NOMO-1 (cell line): ENCODE measurements around the gene GRIN2A.

ENCODE experiments used
- DNase-seq, 2 experiments: peaks; one replicate each; lab custom pipeline; 2025; ENCODE audit not compliant: unreplicated experiment in 2 of 2; lab: John Stamatoyannopoulos, UW

The GRIN2A gene

DNA sequence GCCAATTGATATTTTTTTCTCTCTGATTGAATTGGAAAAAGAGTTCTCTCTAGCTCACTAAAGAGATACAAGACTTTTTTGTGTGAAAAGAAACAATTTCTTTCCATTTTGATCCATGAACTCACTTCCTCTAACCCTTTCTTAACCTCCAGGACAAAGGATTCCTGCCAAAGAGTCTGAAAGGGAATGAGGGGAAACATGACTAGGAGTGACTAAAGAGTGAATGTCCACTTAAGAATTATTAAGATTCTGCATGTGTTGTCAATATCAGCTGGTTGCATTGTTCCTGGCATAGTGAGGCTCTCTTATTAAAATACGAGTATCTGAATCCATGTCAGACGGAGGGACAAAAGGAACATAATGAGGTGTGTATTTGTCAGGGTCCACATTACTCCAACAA is 344.7 kb downstream of the GRIN2A start:
- no peak for DNase-seq

DNA sequence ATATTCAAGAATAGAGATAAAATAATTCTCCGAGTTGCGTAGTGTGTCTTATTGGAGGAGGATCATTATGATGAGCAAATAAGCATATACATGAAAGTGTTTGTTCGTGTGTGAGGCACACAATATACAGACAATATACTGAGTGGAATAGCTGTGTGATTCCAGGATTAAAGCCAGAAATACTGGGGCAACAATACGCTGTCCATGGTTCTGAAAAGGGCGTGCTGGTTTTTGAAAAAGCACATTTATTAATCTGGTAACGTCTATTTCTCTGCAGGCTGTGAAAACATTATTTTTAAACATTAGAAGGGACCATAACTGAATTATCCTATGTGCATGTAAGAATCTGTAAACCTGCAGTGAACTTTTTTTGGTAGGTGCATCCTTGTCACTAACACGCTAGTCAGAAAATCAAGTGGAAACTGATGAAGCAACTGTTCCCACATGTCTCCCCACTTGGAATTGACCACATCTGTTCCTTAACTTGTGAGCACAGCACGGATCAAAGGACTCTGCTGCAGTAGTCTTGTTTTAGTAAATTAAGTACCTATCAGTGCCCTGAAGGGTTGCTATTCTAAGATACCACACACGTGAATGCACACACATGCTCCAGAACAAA is 346.0 kb downstream of the GRIN2A start:
- DNase-seq, result no peak

DNA sequence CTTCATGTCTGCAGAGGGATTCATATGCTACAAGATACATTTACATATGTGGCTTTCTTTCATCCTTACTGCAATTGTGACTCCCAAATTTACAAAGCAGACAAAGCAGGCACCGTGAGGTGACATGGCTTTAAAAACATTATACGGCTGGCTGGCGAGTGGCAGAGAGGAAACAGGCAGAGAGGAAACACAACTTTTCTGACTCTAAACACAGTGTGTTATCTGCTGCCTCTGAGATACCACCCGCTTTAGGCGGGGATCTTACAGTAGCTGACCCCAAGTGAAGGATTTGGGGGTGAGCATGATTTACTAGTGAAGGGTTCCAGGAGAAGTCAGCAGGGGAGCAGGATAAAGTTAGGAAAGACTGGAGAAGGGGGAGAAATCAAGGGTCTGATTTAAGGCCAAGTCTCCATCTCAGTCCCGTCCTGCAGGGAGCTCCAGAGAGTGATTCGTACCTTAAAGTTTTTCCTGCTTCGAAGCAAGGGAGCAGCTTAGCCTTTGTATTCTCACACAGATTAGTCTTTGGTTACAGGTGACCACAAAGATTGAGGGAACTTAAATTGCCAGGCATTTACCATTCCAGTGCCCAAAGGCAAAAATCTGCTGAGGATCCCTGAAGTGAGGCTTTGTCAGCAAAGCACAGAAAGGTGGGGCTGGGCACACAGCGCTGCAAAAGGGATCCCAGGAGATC is 355.0 kb downstream of the GRIN2A start:
- no peak for DNase-seq

DNA sequence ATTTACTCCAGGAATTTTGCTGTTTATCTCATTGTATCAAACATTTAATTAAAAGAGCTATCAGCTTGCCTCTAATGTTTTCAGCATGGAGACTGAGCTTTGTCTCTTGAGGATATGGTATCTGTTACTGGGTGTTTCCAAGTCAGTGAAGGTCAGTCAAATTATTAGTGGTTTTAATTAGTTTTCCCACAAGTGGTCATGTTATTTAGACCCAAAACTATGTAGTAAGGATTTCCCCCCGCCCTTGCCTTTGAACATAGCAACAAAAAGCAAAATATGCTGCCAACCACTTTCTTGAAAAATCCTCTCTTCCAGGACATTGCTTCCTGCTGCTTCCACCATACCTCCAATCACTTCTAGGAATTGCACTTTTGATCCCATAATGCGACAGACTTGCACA is 355.6 kb downstream of the GRIN2A start:
- DNase-seq, result no peak

DNA sequence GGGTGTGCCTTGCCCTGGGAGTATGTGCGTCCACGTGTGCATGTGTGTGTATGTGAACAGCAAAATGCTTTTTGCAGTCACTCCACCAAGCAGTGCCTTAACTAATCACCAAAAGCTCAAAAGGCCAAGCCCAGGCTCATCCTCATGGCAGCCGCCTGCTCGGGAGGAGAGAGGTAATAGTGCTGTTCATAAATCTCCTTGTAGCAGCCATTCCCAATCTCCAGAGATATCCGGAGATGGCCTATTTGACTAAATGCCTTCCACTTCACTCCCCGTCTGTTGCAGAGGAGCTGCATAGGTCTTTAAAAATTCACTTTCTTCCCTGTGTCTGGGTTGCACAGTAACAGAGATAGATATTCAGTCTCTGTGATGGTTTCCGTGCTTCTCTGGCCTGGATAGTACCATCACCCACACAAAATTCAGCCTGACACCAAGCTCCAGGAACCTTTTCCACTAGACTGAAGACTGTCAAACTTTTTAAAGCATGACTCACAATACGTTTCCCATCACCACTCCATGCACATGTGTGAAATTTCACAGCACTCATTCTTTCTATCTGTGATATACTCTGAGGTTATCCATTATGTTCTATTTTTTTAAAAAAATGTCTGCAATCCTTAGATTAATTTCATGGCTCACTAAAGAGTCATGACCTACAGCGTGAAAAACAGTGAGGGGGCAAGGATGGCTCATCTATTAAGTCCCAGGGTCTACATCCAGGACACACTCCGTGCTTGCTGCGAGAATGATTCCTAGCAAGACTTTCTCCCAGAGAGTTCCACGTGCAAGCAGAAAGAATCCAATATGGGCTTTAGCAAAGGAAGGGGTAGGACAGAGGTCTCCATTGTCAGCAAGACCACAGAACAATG is 357.8 kb downstream of the GRIN2A start:
- no peak for DNase-seq

DNA sequence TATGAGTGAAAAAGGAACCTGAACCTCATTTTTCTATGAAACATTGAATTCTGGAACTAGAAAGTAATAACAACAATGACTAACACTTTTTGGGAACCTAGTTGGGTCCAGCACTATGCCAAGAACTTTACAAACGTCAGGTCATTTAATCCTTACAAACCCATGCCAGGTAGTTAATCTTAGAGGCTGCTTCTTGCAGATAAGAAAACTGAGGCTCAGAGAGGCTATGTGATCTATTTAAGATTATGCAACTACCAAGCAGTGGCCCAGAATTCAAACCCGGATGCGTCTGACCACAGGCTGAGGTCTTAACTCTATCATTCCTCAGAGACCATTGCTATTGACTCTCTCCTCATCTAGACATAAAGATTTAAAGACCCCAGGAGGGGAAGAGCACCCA is 358.7 kb downstream of the GRIN2A start:
- no peak for DNase-seq

DNA sequence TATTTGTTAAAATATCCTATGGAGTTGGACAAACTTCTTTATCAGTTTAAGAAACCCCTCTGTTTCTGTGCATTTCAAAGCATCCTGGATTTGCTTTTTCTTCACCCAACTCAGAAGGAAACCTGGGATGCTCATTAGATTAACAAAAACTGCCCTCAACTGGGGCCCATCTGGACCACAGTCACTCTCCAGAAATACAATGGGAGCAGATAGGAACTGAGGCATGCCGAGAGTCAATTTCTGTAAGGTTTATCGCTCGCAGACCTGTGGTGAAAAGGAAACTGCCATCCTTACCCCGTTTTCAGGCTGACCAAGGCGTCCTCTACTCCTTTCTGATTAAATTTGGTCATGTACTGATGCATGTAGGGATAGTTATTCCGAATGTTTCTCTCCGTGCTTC is 360.3 kb downstream of the GRIN2A start:
- DNase-seq, result no peak

DNA sequence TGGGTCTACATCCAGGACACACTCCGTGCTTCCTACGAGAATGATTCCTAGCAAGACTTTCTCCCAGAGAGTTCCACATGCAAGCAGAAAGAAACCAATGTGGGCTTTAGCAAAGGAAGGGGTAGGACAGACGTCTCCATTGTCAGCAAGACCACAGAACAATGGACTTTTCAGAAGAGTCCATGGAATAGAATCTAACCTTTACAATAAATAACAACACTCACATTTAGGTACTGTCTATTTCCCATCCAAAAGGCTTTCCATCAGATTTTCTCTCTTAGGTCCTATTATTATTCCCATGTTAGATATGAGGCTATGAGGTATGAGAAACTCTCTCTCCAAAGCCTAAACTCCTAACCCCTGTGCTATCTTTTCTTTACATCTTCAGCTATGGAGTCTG is 360.9 kb downstream of the GRIN2A start:
- DNase-seq, result no peak

DNA sequence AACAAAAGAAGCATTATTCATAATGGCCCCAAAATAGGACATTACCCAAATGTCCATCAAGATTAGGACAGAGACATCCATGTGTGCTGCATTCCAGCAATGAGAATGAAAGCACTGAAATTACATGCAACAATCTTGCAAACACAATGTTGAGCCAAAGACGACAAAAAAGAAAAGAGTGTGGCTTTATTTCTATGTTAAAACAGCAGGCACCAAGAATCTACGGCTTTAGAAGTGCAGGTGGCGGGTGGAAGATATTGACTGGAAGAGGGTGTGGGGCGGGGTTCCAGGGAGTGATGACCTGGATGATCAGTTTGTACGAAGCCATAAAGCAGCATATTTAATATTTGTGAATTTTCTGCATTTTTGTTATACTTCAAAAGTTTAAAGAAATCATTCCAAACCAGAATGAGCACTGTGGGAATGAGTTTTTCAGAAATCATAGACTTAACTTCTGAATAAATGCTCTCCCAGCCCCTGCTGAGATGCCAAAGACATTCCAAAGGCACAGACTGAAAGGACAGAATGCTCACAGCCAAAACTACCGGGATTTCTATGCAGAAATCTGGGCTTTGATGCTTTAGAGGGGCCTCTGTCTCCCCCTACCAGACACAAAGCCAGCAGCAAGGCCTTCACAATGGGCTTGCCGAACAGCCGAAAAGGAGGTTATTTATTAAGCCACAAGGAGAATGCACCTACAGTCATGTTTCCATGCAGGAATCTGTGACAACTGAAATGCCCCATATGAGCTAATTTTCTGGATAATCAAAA is 361.6 kb downstream of the GRIN2A start:
- DNase-seq, result no peak

DNA sequence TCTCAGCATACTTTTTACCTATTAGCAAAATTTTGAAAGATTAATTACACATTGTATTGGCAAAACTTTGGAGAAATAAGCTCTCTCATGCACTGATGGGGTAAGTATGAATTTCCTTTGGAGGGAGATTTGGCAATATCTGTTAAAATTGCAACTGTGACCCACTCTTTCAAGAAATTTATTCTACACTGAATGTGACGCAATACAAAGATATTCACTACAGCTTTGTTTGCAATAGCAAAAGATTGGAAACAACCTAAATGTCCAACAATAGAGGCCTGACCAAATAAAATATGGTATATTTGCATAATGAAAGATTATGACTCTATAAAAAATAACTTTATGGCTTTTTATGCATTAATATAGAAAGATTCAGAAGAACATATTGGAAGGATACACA is 363.5 kb downstream of the GRIN2A start:
- no peak for DNase-seq

DNA sequence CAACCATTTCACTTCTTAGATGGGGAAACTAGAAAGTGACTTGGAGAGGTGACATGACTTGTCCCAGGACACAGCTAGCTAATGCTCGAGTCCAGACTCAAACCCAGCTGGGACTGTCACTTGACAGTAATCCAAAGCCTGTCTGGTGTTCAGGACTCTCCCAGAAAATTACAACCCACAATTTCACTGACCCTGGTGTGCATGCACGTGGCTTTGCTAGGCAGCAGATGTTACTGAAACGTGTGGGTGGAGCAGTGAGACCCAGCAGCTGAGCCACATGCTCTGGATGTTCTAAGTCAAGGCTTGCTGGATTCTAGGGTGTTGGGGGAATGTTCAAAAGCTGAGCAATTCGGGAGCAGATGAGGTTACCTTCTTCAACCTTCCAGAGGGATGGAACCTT is 364.6 kb downstream of the GRIN2A start:
- no peak for DNase-seq

DNA sequence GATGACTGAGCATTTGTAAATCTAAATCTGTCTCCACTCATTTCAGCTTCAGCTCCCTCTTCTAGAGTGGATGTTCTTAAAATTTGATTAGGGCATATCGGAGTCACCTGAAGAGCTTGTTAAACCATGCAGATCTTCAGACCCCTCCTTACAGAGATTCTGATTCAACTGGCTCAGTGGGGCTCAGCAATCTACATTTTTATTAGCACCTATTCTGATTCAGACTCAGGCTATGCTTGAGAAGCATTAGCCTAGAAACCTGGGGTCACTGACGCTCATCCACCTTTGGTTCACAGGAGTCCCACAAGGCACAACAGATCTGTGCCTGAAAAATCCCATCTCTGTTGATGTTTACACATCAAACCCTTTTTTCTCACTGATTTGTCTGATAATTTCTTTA is 365.6 kb downstream of the GRIN2A start:
- no peak for DNase-seq

DNA sequence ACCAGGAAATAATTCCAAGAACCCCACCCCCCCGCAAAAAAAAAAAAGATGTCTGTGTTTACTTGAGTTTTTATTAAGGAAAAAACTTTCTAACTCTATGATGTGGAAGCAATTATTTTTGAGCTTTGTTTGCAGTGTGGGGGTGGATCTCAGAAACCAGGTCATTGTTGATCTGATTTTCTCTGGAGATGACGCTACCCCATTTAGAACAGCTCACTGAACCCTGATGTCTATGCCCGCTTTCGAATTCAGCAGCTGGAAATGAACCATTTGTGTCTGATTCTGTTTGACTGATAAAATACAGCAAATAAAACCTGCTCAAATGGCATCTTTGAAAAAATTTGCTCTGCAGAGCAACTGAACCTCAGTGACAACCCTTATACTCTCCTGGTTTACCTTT is 368.6 kb downstream of the GRIN2A start:
- no peak for DNase-seq

DNA sequence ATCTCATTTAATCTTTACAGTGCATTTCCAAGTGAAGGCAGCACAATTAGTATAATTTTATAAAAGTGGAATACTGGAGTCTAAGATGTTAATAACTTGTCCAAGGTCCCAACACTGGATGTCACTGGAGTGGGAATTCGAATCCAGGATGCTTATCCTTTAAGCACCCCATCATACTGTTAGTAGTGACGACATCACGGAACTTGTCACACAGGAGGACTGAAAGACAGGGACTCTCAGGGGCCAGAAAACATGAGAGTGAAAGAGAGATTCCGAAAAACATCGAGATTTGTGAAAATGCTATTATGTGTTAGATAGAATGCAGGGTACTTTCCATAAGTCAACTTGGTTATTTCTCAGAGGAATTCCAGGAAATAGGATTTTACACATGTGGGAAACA is 374.0 kb downstream of the GRIN2A start:
- no peak for DNase-seq

DNA sequence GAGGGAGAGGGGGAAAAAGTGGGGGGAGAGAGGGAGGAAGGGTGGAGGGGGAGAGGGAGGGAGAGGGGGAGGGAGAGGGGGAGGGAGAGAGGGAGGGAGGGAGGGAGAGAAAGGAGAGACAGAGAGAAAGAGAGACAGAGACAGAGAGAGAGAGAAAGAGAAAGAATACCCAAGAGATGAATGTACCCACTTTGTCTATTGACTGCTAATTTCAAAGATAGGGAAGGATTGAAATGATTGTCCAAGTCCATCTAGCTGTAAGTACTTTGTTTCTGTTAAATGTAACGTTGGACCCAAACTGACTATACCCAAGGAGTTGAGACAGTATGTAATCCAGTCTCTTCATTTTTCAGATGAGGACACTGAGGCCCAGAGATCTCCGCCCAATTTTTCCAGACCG is 374.9 kb downstream of the GRIN2A start:
- DNase-seq, result no peak

DNA sequence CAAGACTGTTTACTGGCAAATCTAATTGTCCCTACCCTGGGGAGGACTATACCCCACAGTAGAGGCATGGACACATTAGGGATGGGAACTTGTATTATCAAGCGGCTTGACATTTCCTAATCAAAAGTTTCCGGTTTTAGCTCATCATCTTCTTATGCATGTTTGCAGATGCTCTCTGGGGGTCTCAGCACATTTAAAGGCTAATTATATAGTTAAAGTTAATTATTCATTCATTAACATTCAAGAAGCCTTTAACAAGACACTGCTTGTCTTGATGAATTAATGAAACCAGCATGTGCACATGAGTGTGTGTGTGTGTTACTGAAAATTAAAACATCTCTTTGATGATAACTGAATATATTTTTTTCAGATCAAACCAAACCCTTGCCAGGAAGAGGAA is 377.1 kb downstream of the GRIN2A start:
- no peak for DNase-seq

DNA sequence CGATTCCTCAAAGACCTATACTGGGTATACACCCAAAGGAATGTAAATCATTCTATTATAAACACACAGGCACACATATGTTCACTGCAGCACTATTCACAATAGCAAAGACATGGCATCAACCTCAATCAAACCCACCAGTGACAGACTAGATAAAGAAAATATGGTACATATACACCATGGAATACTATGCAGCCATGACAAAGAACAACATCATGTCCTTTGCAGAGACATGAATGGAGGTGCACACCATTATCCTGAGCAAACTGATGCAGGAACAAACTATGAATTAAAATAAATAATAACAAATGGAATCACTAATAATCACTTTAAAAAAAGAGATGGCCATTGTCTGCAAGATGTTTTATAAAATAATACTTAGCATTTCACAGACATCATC is 380.1 kb downstream of the GRIN2A start:
- DNase-seq, result no peak

DNA sequence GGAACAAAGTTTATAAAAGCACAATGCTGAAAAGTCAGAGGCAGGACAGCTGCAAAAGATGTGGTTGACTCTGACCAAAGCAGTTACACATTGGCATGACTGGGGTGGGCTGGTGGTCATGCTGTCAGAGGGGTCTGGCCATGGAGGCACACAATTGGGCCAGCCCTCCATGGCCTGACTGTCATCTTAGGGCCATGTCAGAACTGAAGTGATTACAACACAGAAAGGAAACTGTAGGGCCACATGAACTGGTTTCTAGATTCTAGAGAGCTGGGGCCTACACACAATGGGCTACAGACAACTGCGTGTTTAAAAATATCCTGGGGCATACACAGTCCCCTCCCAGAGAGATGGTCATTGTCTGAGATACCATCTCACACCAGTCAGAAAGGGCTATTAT is 380.6 kb downstream of the GRIN2A start:
- no peak for DNase-seq

DNA sequence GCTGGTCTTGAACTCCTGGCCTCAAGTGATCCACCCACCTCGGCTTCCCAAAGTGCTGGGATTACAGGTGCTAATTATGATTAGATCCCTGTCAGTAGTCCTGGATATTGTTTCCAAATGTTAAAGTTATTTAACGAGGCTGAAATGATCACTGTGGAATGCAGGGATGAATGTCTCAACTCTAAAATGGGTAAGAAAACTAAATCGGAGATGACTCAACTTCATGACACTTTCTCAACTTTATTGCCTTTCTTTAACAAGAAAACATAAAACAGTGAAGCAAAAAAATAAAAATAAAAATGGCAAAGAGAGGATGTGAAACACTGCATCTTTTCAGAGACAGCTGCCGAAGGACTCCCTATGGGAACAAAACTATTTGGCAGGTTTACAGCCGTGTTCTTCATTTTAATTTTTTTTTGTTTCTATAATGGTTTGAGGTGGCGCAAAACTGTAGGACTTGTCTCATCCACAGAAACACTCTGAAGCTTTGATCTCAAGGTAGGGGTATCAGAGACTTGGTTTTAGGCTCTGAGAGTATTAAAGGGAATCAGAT is 382.0 kb downstream of the GRIN2A start:
- DNase-seq, result no peak

DNA sequence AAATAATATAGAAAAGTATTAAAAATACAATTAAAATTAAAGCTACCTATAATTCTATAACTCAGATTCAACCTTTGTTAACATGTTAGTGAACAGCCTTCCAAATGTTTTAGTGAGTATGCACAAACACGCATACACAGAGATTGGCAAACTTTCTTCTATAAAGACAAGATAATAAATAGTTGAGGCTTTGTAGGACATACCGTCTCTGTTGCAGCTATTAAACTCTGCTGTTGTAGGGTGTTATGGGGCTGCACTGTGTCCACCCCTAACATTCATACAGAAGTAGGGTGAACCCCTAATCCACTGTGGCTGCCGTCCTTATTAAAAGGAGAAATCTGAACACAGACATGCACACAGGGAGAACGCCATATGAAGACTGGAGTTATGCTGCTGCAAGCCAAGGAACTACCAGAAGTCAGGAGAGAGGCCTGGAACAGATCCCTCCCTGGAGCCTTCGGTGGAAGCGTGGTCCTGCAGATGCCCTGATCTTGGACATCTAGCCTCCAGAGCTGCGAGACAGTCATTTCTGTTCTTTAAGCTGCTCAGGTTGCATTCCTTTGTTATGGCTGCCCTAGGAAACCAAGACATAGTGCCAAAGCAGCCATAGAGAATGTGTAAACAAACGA is 383.2 kb downstream of the GRIN2A start:
- no peak for DNase-seq
